Uterus (tissue), 4 donors: ENCODE results near the gene SAMM50. TPM values are rescaled to one million over a fixed set of nuclear protein-coding genes. Genes with fewer than 3 reads are reported as not detected.
A peak's percentile ranks its signal among the peaks of the same experiment; 100 is the strongest.

ENCODE experiments used
- DNase-seq, 2 donors: peaks; one replicate each; pipeline ENCODE4 v3.0.0-alpha.2; 2019 to 2020
- H3K27ac ChIP-seq, 2 donors: fragments of 200-600 bp; sonication (generic); 1 replicate in 1 of 2; 2 replicates in 1 of 2; pipeline ENCODE4 v1.5.1; 2016 to 2018
- H3K27me3 ChIP-seq, 2 donors: fragments of 200-600 bp; sonication (generic); one replicate each; pipeline ENCODE4 v1.5.1; 2018 to 2019; ENCODE audit warnings: control low read depth in 1 of 2
- H3K36me3 ChIP-seq, 2 donors: fragments of 200-600 bp; sonication (generic); one replicate each; pipeline ENCODE4 v1.5.1; 2019; ENCODE audit warnings: control low read depth in 1 of 2
- H3K4me1 ChIP-seq, 2 donors: fragments of 200-600 bp; sonication (generic); one replicate each; pipeline ENCODE4 v1.5.1; 2018 to 2019; ENCODE audit warnings: control low read depth in 1 of 2
- H3K4me3 ChIP-seq, 2 donors: fragments of 200-600 bp; sonication (generic); 1 replicate in 1 of 2; 2 replicates in 1 of 2; pipeline ENCODE4 v1.5.1; 2018 to 2019; ENCODE audit warnings: mild to moderate bottlenecking in 1 of 2
- H3K9me3 ChIP-seq, 2 donors: fragments of 200-600 bp; sonication (generic); one replicate each; pipeline ENCODE4 v1.5.1; 2019; ENCODE audit warnings: control low read depth in 1 of 2
- CTCF ChIP-seq, 4 experiments: fragments of 200-600 bp in 2 of 4; fragments of 450-650 bp in 2 of 4; sonication (generic) in 2 of 4; IDR thresholded peaks; one replicate each; pipeline ENCODE4 v1.5.1; 2016 to 2019; ENCODE audit warnings: antibody characterized with exemption in 4 of 4, mild to moderate bottlenecking in 2 of 4, moderate library complexity in 1 of 4
- POLR2A ChIP-seq, 2 donors: fragments of 450-650 bp; IDR thresholded peaks; one replicate each; pipeline ENCODE4 v1.6.1; 2016; ENCODE audit warnings: antibody characterized with exemption in 2 of 2, mild to moderate bottlenecking in 1 of 2, moderate library complexity in 1 of 2
- intact Hi-C: fragments of 100-400 bp; cut with DNase I; formaldehyde crosslinking; loops from one replicate; pipeline ENCODE4 v1.15.1; 2023; ENCODE audit warnings: low total_unique reads
- total RNA-seq, 4 donors: library from RNA; depleted of rRNA in 3 of 4; stranded (reverse); fragments of >200 nt in 3 of 4; gene quantifications; one replicate each; pipeline versions ENCODE4 v1.1.0 to v1.2.4, GENCODE V29; 2014 to 2023
- donor health status: DM: yes; HTN: yes; CAD: no.

SAMM50 gene
- total RNA-seq, 4 donors from 2014 or later, result 16.2 to 58.2 (median 24.8) TPM

GRCh38 chr22:44032126-44032730 is 77.0 kb downstream of the SAMM50 start:
- no peak overlapping the region for H3K4me3 ChIP-seq
- H3K36me3 ChIP-seq, result no peaks in the 10 kb centered on the region
- no peak overlapping the region for H3K27ac ChIP-seq
- no peaks in the 10 kb centered on the region for H3K4me1 ChIP-seq
- no peaks in the 10 kb centered on the region for H3K9me3 ChIP-seq
- intact Hi-C loops, result no loop called here
- H3K27me3 ChIP-seq, result no peaks in the 10 kb centered on the region
- TF ChIP-seq POLR2A (IDR thresholded peaks at IDR 0.05) (no peak), CTCF (IDR thresholded peaks at IDR 0.05) (no peak)
- DNase-seq, result no peak

GRCh38 chr22:44033287-44033686 is 78.0 kb downstream of the SAMM50 start:
- TF ChIP-seq CTCF (IDR thresholded peaks at IDR 0.05), result no peak
- Histone ChIP-seq H3K9me3 (no peaks in the 10 kb centered on the region), H3K4me1 (peaks cover 0 to 4% of the 10 kb centered on the region in 2 donors), H3K27ac (peak overlapping the region in 1 of 2 donors; percentile 52), H3K27me3 (no peaks in the 10 kb centered on the region), H3K36me3 (no peaks in the 10 kb centered on the region), H3K4me3 (no peak overlapping the region)
- intact Hi-C loops, result no loop called here
- no peak for DNase-seq

GRCh38 chr22:44033694-44034093 is 78.5 kb downstream of the SAMM50 start:
- DNase-seq, result no peak
- Histone ChIP-seq H3K4me1 (peaks cover 0 to 4% of the 10 kb centered on the region in 2 donors), H3K4me3 (no peak overlapping the region), H3K36me3 (no peaks in the 10 kb centered on the region), H3K9me3 (no peaks in the 10 kb centered on the region), H3K27ac (peak overlapping the region in 1 of 2 donors; percentile 52), H3K27me3 (no peaks in the 10 kb centered on the region)
- intact Hi-C loops, result no loop called here
- TF ChIP-seq CTCF (IDR thresholded peaks at IDR 0.05), result no peak
- no peak for TF ChIP-seq POLR2A (IDR thresholded peaks at IDR 0.05)

GRCh38 chr22:44037519-44038375 is 82.5 kb downstream of the SAMM50 start:
- H3K4me1 ChIP-seq, result peaks cover 0 to 4% of the 10 kb centered on the region in 2 donors
- no peaks in the 10 kb centered on the region for H3K27me3 ChIP-seq
- peak overlapping the region; percentile 58 to 65 for H3K27ac ChIP-seq
- intact Hi-C loops, result no loop called here
- peak; percentile 63 to 74 for DNase-seq
- no peaks in the 10 kb centered on the region for H3K36me3 ChIP-seq
- no peaks in the 10 kb centered on the region for H3K9me3 ChIP-seq
- TF ChIP-seq CTCF (IDR thresholded peaks at IDR 0.05) (no peak), POLR2A (IDR thresholded peaks at IDR 0.05) (no peak)
- H3K4me3 ChIP-seq, result no peak overlapping the region

GRCh38 chr22:44039566-44040171 is 84.4 kb downstream of the SAMM50 start:
- intact Hi-C loops, result no loop called here
- DNase-seq, result no peak
- Histone ChIP-seq H3K4me3 (no peak overlapping the region), H3K4me1 (peaks cover 0 to 4% of the 10 kb centered on the region in 2 donors), H3K27me3 (no peaks in the 10 kb centered on the region), H3K27ac (no peak overlapping the region), H3K9me3 (no peaks in the 10 kb centered on the region), H3K36me3 (no peaks in the 10 kb centered on the region)
- TF ChIP-seq CTCF (IDR thresholded peaks at IDR 0.05), result no peak
- no peak for TF ChIP-seq POLR2A (IDR thresholded peaks at IDR 0.05)
